CD4-positive, alpha-beta memory T cell (primary cell): ENCODE results near the gene DNAJC12. TPM values are rescaled to one million over a fixed set of nuclear protein-coding genes. Genes with fewer than 3 reads are reported as not detected.

Experiments
- polyA plus RNA-seq, 2 donors: library from polyadenylated mRNA; unstranded; fragments of 300-500 nt; fragmentation: Illumina TruSeq; gene quantifications; one replicate each; pipeline ENCODE4 v1.2.3, GENCODE V29; 2021
- total RNA-seq, 2 experiments: library from RNA; stranded (reverse); gene quantifications; one replicate each; pipeline ENCODE4 v1.2.3, GENCODE V29; 2021

DNAJC12 gene
- total and polyA plus RNA-seq, 4 experiments from 2014 or later = 0.22 TPM; not detected in 3

Other genes with a start within 250 kb of the DNAJC12 start
- not detected for gene CTNNA3, start 142.0 kb downstream of the DNAJC12 start, total RNA-seq
- not detected for gene CTNNA3, start 142.0 kb downstream of the DNAJC12 start, polyA plus RNA-seq
- 10 to 100 TPM; 57.1 to 58.8 TPM for gene SIRT1, start 46.5 kb upstream of the DNAJC12 start, total RNA-seq
- gene SIRT1, start 46.5 kb upstream of the DNAJC12 start, polyA plus RNA-seq = 10 to 100 TPM in 1 of 2 donors, 1 to 10 TPM in 1; 6.7 to 22.2 TPM
- gene HERC4, start 237.1 kb upstream of the DNAJC12 start, total RNA-seq = 100 to 1,000 TPM; 104 to 117 TPM
- gene HERC4, start 237.1 kb upstream of the DNAJC12 start, polyA plus RNA-seq = 10 to 100 TPM; 15.7 to 28.4 TPM